GM18870 (cell line): ENCODE data around the gene ALOX5AP.

Source experiments
- ATAC-seq: cut with Tn5 transposase; IDR thresholded peaks from one replicate; pipeline ENCODE4 v1.9.1; 2021; ENCODE audit warnings: moderate library complexity; ENCODE audit not compliant: unreplicated experiment

ALOX5AP gene

DNA sequence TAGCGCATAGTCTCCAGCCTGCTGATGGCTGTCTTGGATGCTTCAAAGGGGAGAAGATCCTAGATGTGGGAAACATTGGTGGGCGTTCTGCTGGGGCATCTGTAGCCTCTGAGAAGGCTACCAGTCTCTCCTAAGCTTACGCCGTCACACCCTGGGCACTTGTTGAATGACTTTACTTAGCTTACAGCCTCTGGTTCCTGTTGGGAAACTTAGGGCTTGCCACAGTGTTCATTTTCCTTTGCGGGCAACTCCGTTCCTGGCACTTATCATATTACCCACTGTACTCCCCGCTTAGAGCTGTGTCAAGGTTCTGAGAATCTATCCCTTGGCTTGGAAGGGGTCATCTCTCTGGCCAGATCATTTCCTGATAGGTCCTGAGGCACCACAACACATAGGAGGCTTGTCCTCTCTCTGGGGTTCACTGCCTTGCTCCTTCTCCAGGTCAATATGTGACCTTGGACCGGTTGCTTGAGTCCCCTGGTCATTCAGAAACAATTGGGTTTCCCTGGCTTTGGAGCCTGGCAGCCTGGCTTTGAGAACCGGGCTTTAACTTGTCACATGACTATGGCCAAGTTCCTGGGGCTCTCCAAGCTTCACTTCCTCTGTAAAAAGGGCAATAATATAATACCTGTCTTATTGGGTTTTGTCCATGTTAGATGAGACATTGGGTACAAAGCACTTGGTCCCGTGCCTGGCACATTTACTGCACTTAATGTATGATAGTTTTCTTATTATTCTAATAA is 20.5 kb upstream of the ALOX5AP start:
- no peak for ATAC-seq

DNA sequence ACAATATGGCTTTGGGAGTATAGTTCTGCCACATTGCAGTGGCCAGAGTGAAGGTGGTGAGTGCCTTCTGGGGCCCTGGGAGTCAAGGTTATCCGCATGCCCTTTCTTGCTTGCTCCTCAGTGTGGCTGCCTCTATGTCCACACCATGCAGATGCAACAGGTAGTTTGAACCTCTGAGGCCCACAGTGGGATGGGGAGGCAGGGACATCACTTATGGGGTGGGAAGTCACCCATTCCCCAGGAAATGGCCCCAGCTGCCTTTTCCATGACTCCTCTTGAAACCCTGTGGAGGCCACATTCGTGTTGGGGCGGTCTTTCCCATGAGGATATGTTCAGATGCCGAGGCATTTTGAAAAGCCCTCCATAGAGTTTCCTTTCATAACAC is 20.0 kb upstream of the ALOX5AP start:
- no peak for ATAC-seq

DNA sequence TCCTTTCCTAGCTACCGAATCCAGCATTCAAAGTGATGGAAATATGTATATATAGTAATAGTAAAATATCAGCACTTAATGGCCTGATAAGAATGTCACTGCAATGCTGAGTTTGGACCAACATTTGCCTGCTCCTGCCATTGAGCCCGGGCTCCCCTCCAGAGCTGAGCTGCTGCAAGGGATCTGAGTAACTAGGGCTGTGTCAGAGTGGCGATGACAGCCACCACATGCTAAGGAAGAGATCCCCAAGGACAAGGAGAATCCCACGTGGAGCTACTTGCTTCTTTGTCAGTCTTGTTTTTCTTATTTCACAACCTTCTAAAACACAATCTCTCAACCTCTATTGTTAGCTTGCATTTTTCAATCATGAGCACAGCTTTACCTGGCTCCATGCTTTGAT is 19.5 kb upstream of the ALOX5AP start:
- no peak for ATAC-seq

DNA sequence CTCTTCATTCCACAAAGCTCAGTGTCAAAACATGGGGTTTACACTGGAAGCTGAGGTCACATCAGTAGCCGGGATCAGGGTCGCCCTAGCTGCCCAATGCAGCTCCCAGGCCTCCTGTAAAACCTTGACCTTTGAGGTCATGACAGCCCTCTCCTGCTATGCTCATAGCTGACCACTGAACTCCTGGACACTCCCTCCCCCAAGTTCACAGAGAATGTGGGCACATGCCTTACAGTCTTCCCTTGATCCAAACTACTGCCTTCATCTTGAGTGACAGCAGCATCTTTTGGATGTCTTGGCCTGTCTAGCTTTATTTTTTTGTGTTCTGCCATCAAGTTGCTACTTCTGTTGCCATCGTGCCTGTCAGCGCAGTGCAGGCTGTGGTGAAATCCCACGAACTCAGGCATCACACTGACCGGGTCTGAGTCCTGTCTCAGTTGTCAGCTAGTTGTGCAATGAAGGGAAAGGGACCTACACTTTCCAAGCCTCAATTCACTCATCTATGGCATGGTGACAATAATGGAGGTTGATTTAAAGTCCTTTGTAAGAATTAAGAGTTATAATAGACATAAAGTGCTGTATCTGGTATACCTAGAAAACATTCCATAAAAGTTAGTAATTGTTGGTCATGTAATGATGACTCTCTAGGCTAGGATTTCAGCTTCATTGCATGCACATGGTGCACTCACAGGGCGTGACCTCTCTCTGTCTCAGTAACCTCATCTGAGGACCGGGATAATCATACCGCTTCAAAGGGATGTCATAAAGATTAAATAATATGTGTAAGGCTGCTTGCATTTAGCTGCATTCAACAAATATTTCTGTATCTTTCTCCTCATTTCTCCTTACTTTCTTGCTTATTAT is 16.4 kb upstream of the ALOX5AP start:
- no peak for ATAC-seq

DNA sequence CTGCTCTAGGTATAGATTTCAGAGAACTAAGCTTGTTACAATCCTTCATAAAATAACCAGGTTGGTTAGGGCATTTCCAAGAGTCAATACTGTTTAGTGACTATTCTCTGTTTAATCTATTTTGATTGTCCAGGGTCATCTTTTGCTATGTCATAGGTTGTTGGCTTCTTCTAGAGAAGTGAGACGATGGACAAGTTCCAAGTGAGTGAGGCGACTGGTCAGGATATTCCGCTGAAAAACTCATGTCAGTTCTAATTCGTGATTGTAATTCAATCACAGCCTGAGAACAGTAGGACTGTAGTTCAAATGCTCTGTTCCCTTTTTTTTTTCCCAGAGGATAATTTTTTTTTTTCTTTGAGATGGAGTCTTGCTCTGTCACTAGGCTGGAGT is 15.8 kb upstream of the ALOX5AP start:
- no peak for ATAC-seq

DNA sequence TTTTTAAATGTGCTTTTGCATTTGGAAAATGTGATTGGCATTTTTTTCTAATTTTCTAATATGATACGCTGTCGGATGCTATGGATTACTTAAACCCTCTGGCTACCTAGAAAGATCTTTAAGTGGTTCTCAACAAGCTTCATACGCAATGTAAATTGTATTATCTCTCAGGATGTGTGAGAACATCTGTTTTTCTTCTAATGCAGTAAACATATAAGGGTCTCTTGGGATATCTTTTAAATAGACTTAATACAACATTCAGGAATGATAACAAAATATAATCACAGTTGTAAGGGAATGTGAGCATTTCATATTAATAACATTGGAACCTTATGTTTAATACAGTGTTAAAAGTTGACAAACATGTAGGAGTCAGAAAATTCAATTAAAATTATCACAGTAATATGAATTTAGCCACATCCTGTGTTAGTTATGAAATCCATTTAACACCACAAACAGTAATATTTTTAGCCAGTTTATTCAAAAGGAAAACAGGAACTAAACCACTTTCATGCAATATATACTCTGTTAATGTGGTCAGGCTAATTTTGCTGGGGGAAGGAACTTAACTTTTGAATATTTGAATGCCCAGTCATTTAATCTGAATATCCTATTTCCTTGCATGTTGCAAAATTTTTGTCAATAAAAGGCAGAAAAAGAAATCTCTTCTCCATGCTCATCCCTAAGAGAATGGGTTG is 15.0 kb upstream of the ALOX5AP start:
- ATAC-seq = peak; percentile 86

DNA sequence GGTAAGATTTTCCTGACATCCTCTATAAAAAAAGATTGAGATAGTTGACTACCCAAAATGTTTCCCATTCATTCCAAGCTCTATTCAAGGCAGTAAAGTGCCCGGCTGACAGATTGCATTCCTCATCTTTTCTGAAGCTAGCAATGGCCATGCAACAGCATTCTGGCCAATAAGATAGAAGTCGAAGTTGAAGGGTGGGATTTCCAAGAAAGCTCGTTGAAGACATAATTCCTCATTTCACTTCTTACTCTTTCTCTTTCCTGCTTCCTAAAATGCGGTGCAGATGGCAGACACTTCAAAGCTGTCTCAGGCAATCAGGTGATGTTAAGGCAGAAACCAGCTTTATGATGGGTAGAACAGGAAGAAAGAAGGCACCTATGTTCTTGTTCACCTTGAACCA is 13.4 kb upstream of the ALOX5AP start:
- ATAC-seq = no peak

DNA sequence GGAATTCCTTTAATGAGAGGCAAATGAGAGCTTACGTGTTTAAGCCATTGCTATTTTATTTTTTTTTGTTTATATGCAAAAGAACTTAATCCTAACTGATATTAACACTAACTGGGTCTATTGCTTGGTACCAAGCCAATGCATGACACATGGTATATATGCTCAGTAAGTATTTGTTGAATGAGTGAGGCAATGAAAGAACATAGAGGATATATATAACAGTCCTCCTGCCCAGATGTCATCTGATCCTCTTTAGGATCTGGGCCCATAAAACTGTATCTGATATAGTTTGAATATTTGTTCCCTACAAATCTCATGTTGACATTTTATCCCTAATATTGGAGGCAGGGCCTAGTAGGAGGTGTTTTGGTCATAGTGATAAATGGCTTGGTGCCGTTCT is 13.0 kb upstream of the ALOX5AP start:
- ATAC-seq = no peak

DNA sequence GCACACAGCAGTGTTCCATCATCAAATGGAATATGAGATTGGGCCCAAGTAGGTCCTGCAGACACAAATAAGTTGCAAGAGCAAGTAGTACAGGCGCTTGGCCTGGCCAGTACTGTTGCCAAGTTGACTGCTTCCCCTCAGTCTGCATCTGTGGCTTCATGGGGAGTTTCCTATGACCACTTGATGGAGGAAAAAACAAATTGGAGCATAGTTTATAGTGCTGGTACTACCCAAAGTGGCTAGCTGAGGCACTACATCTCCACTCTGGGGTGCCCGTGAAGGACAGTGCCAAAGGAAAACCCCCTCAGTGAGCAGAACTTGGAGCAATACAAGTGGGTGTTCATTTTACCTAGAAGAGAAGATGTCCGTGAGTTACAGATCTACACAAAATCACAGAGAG is 10.6 kb upstream of the ALOX5AP start:
- no peak for ATAC-seq

DNA sequence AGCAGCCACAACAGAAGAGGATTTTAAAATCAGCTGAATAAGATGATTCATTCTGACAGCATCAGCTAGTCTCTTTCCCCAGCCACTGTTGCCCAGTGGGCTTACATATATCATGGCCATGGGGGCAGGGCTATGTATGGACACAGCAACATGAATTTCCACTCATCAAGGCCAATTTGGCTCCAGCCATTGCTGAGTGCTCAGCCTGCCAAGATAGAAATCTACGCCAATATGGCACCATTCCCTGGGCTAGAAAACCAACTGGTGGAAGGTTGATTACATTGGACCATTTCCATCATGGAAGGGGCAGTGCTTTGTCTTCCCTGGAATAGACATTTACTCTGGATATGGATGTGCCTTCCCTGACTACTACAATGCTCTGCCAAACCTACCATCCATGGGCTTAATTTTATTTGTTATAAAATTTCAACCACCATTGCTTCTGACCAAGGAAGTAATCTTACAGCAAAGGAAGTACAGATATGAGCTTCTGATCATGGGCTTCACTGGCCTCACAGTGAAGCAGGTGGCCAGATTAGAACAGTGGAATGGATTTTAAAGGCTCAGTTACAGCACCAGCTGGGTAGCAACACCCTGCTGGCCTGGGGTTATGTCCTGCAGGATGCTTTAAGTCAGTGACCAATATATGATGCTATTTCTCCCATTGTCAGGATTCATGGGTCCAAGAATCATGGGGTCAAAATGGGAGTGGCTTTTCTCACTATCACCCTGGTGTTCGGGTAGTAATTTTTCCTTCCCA is 9.8 kb upstream of the ALOX5AP start:
- ATAC-seq = no peak

DNA sequence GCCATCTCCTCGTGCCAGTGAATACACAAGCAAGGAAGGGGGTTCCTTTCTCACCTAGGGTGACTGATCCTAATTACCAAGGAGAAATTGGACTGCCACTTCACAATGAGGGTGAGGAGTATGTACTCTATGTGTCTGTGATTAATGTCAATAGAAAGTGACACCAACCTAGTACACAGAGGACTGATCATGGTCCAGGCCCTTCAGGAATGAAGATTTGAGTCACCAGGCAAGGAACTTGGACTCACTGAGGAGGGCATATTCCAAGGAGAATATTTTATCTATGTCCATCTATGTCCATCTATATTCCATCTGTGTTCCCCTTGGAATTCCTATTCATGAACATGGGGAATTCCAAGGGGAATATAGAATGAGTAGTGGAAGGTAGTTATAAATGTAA is 9.2 kb upstream of the ALOX5AP start:
- no peak for ATAC-seq

DNA sequence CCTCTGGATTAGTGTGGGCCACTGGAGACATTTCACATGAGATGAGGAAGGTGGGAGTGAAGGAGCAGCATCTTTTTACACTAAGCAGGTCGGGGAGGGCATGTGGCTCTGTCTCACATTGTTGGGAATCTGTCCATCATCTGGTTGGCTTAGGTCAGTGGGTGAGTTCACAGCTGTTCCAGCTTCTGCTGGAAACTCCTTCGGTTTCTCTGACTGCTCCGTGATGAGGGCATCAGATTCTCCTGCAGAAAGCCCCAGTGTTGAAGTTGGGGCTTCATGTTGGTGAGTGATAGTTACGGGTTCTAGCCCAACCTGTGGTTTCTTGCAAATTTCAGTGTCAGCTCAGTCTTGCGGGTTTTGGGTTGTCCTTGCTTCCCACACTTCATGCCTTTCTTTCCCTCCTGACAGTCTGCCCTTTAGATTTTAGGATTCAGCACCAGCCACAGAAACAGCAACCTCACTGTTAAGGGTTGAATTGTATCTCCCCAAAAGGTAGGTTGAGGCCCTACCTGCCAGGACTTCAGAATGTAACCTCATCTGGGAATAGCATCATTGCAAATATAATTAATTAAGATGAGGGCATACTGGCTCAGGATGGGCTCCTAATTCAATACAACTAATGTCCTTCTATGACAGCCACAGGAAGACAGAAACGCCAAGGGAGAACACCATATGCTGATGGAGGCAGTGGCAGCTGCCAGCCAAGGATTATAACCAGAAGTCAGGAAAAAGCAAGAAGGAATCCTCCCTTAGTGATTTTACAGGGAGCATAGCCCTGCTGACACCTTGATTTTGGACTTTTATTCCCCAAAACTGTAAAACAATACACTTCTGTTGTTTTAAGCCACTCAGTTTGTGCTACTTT is 7.6 kb upstream of the ALOX5AP start:
- no peak for ATAC-seq

DNA sequence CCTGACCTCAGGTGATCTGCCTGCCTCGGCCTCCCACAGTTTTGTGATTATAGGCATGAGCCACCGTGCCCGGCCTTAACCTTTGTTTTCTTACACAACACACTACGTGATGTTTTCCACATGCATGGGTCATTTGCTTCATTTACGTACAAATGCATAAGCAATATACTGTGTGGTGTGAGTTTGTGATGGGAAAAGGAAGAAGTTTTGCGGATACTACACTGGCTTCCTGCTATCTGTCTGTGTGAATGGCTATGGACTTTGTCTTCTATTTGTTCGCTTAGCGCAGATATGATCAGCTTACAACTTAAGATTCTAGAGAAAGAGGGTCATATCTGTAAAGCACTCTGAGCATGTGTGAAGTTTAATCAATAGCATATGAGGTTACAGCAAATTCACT is 5.5 kb upstream of the ALOX5AP start:
- ATAC-seq = no peak

DNA sequence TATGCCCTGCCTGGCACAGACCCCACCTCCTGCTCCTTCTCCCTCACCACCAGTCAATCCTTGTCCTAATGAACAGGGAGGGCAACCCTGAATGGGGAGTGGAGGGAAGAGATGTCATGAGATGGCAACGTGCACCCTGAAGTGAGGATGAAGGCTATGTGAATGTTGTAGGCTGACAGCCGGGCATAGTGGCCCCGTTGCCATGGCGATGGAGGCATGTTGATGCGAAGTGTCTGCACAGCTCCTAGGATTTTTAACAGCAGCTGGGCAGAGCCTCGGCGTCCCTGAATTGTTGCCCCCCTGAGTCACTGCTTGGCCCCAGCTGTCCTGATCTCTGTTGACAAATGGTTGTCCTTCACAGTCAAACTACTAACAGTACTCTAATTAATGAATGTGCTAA is 4.8 kb upstream of the ALOX5AP start:
- no peak for ATAC-seq

DNA sequence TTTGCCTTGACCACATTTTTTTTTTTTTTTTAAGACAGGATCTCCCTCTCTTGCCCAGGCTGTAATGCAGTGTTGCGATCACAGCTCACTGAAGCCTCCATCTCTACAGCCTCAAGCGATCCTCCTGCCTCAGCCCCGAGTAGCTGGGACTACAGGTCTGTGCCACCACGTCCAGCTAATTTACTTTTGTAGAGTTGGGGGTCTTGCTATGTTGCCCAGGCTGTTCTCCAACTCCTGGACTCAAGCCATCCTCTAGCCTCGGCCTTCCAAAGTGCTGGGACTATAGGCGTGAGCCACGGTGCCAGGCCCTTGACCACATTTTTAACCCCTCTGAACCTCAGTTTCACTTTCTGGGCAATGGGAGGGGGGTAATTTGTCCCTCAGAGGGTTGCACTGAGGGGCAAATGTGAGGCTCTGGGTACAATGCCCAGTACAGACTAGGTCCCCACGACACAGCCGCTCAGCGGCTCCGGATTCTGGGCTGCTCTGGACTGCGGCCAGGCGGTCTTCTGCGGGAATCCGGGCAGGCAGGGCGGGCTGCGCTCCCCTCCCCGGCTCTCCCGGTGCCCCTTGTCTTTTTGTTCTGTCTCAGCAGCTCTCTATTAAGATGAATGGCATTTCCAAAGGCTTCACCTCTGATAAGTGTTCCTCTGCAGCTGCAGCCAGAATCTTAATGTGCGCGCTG is 3.8 kb upstream of the ALOX5AP start:
- no peak for ATAC-seq

DNA sequence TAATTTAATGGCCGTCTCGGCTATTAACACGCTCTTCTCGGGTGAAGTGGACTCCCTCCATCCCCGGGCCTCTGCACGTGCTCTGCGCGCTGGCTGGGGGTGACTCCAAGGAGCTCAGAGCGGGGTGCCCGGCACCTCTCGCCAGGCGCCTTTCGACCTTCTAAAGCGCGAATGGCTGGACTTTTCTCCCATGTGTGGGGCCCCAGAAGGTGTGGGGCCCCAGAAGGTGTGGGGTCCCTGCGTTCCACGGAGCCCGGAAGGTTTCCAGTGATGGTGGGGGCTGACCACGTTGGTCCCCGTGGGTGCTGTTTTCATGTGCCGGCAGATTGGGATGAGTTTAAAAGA is 3.3 kb upstream of the ALOX5AP start:
- no peak for ATAC-seq

DNA sequence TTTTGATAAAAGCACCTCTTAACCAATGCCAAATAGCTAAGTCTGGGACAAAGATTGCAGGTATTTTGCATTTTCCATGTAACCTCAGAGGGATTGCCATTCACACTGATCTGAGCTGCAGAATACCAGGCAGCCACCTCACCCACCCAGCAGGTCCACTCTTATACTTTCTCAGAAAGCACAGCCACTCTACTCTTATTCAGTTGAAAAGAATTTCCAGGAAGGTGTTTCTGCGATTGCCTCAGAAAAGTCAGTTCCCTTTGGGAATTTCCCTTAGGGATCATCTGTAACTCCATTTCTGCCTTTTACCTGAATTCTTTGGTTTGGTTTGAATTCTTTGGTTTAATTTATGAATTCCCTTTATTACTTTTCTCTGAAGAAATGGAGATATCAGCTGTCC is 904 bp upstream of the ALOX5AP start:
- no peak for ATAC-seq

DNA sequence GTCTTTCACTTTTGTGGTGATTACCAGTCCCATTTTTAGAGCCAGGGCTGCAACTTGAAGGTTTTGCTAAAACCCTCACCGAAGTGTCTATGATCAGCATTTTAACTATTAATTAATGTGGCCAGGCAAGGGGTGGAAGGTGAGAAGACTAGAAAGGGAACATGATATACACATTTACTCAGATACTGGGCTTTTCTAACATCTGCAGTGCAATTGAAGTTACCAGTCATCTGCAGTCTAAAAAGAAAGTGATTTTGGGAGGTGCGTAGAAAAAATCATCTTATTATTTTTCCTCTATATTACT is 481 bp downstream of the ALOX5AP start:
- peak; percentile 3 for ATAC-seq

DNA sequence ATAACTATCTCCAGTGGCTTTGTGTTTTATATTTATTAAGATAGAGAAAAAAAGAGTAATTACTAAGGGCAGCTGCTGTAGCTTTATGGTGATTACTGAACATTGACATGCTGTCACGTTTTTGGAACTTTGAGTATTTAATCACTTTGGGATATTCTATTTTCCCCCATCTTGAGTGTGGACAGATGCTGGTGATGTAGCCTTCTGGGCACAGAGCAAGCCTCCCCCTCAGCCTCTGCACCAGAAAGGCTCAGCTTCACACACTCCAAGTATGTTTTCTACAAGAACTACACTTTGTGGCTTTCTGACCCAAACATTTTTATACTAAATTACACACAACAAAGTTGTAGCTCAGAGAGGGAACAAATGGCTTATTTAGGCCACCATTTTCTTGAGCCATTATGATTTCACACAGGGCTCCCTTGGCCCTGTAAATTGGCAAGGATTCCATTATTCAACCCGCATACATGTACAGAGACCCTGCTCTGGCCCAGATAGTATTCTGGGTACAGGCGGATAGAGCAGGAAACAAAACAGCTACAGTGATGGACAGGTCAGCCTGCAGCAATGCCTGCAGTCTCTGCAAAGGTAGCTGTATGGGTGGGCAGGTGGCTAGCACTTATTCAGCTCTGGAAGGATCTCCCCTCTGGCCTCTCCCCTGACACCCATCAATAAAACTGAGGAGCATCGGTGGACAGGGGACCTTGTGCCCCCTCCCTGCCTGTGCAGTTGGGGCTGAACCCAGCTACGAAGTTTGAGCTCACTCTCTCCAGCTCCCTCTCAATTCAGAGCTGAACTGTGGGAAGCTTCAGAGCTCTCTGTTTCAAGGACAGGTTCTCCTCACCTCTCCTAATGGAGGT is 1.3 kb downstream of the ALOX5AP start:
- no peak for ATAC-seq
